ENCODE results near the gene TLCD1. TPM values are rescaled to one million over a fixed set of nuclear protein-coding genes. Genes with fewer than 3 reads are reported as not detected.
A peak's percentile ranks its signal among the peaks of the same experiment; 100 is the strongest.

TLCD1 gene
- total and polyA plus RNA-seq, 2 donors (not counting 3 experiments of a cell fraction or from before 2014, with no cell fraction given), result 2.6 to 6.8 TPM

DNA sequence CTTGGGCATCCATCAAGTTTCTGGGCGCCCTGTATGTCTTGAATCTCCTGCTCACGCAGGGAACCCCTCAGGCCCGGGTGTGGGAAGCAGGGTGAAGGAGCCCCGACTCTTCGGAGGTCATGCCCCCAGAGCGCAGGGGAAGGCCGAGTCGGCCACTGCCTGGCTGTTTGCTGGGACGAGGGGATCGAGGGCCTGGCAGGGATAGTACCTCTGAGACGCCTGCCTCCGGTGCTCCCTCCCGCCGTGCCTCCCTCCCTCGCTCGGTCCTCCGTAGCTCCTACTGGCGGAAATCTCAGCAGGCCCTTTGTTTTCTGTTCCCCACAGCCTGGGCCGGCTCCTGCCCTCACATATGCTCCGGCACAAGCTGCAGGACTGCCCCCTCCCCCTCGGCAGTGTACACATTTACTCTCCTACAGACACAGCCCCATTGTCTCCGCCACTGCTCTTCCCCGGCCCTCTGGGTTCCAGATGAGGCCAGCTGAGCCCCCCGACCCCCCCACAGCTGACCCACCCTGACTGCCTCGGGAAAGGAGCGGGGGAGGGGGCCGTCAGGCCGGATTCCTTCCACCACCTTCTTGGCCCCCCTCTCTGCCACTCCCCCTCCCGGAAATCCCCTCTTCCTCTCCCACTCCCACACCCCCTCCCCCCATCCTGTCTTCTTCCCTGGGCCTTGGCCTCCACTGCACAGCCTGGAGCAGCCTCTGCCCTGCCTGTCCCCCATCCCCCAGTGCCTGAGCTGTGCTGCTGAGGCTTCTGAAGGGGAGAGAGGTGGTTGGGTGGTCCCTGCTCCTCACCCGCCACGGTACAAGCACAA lies 19.1 kb upstream of the TLCD1 start:
- H4K20me1 ChIP-seq (replicated peaks; ENCODE audit: control insufficient read depth, extremely low read depth, insufficient read depth, low read length), result no peaks in the 10 kb centered on the region
- ChIA-PET POLR2A (interaction anchor here (0.6 to 6.3 kb wide), 5 partner anchors 16 to 101 kb away, joined by 3 to 45 read pairs (median 7); partner anchors contain the start of genes NEK8, RPL23A and TLCD1), CTCF (interaction anchor here (2.0 to 16.6 kb wide), 3 partner anchors 16 to 208 kb away, joined by 9 to 602 read pairs (median 15); partner anchors contain the start of genes NEK8 and TLCD1)
- no peaks in the 10 kb centered on the region for H3K9me1 ChIP-seq (replicated peaks; ENCODE audit: control insufficient read depth, extremely low read depth, insufficient read depth, low read length)
- FAIRE-seq (peak; percentile 90), DNase-seq (ENCODE audit: low read depth, low spot score) (peak; percentile 72)
- H2AFZ ChIP-seq (ENCODE audit: low read depth, low read length), result peak overlapping the region; percentile 1
- H3K36me3 ChIP-seq (ENCODE audit: control insufficient read depth in 2 of 2, extremely low read depth in 1 of 2, insufficient read depth in 2 of 2, low read length in 2 of 2), result peaks cover 4 to 20% of the 10 kb centered on the region in 2 experiments
- H3K9ac ChIP-seq (replicated peaks; ENCODE audit: extremely low read depth, insufficient read depth, low read length), result peak overlapping the region; percentile 91
- H3K4me1 ChIP-seq (ENCODE audit: control insufficient read depth, extremely low read depth, insufficient read depth, low read length), result peaks cover 28% of the 10 kb centered on the region
- peak overlapping the region; percentile 84 for H3K4me2 ChIP-seq (ENCODE audit: insufficient read depth, low read length)
- H3K4me3 ChIP-seq (replicated peaks in 1 of 3; ENCODE audit: insufficient read depth in 1 of 3, low read depth in 1 of 3, low read length in 3 of 3), result peak overlapping the region; percentile 77 to 94 (median 86)
- peak overlapping the region; percentile 86 for H3K27ac ChIP-seq (ENCODE audit: insufficient read depth, low read depth, low read length)
- no TSS peak for BruUV-seq (replicated peaks)
- peaks cover 31% of the 10 kb centered on the region for H3K79me2 ChIP-seq (ENCODE audit: control insufficient read depth, insufficient read depth, low read length)
- TF ChIP-seq, protein P1, sequence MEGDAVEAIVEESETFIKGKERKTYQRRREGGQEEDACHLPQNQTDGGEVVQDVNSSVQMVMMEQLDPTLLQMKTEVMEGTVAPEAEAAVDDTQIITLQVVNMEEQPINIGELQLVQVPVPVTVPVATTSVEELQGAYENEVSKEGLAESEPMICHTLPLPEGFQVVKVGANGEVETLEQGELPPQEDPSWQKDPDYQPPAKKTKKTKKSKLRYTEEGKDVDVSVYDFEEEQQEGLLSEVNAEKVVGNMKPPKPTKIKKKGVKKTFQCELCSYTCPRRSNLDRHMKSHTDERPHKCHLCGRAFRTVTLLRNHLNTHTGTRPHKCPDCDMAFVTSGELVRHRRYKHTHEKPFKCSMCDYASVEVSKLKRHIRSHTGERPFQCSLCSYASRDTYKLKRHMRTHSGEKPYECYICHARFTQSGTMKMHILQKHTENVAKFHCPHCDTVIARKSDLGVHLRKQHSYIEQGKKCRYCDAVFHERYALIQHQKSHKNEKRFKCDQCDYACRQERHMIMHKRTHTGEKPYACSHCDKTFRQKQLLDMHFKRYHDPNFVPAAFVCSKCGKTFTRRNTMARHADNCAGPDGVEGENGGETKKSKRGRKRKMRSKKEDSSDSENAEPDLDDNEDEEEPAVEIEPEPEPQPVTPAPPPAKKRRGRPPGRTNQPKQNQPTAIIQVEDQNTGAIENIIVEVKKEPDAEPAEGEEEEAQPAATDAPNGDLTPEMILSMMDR (IDR thresholded peaks at IDR 0.05; ENCODE audit: extremely low read depth in 1 of 2, insufficient read depth in 1 of 2, low read depth in 1 of 2, low read length in 2 of 2), result no peak
- TF ChIP-seq POLR2A (IDR thresholded peaks at IDR 0.05; ENCODE audit: low read depth, low read length), result peak; percentile 64
- peak; percentile 42 for TF ChIP-seq POLR2AphosphoS5 (IDR thresholded peaks at IDR 0.05; ENCODE audit: insufficient read depth, low read depth, low read length)
- intact Hi-C loops (cut with micrococcal nuclease) (no loop called here), dilution Hi-C loops (cut with MboI; ENCODE audit: extremely low pct_ligation_motif_present, low sequenced_read_pairs) (no loop called here)
- H3K27me3 ChIP-seq (ENCODE audit: control insufficient read depth in 2 of 2, insufficient read depth in 2 of 2, low read length in 2 of 2), result no peaks in the 10 kb centered on the region
- no peaks in the 10 kb centered on the region for H3K9me3 ChIP-seq (replicated peaks; ENCODE audit: control insufficient read depth, insufficient read depth, low read length)
